Thymus (tissue), 11 donors: ENCODE results near the gene F5. TPM values are rescaled to one million over a fixed set of nuclear protein-coding genes. Genes with fewer than 3 reads are reported as not detected.

Experiments
- DNase-seq, 9 donors: peaks; one replicate each; pipeline ENCODE4 v3.0.0-alpha.2; 2013; ENCODE audit warnings: low spot score in 9 of 9, low read depth in 6 of 9, missing footprints in 1 of 9
- H3K27ac ChIP-seq, 2 donors: one replicate each; pipeline ENCODE4 v1.5.1; 2013; ENCODE audit warnings: control low read depth in 1 of 2, low read depth in 1 of 2, low read length in 1 of 2, mild to moderate bottlenecking in 1 of 2, moderate library complexity in 1 of 2
- H3K27me3 ChIP-seq, 2 donors: one replicate each; pipeline ENCODE4 v1.5.1; 2013; ENCODE audit warnings: low read length in 1 of 2; ENCODE audit not compliant: control insufficient read depth in 2 of 2, insufficient read depth in 1 of 2
- H3K36me3 ChIP-seq, 2 donors: one replicate each; pipeline ENCODE4 v1.5.1; 2013; ENCODE audit warnings: low read length in 1 of 2, mild to moderate bottlenecking in 1 of 2, moderate library complexity in 1 of 2; ENCODE audit not compliant: control insufficient read depth in 2 of 2, insufficient read depth in 2 of 2
- H3K4me1 ChIP-seq, 2 donors: one replicate each; pipeline ENCODE4 v1.5.1; 2013; ENCODE audit warnings: low read length in 2 of 2; ENCODE audit not compliant: control insufficient read depth in 2 of 2, insufficient read depth in 2 of 2
- H3K4me3 ChIP-seq, 2 donors: one replicate each; pipeline ENCODE4 v1.5.1; 2013; ENCODE audit warnings: low read length in 2 of 2, control low read depth in 1 of 2, mild to moderate bottlenecking in 1 of 2
- H3K9me3 ChIP-seq, 2 donors: one replicate each; pipeline ENCODE4 v1.5.1; 2013; ENCODE audit warnings: low read length in 1 of 2, mild to moderate bottlenecking in 1 of 2; ENCODE audit not compliant: control insufficient read depth in 2 of 2, insufficient read depth in 1 of 2
- WGBS: extraction: QIAGEN DNeasy Blood & Tissue Kit; methylation state at CpG from one replicate; pipeline ENCODE4 v1.1.7; 2013; 5-methylcytosine and 5-hydroxymethylcytosine counted together
- polyA plus RNA-seq: library from polyadenylated mRNA; stranded (reverse); fragments of 200-250 nt; gene quantifications from one replicate; pipeline ENCODE4 v1.2.3, GENCODE V29; 2013
- total RNA-seq: library from RNA; stranded (reverse); fragments of 120-200 nt; gene quantifications from one replicate; pipeline ENCODE4 v1.2.4, GENCODE V29; 2013
- donor health status: healthy.

F5 gene
- total and polyA plus RNA-seq, 2 donors = 0.85 to 4.1 TPM

DNA sequence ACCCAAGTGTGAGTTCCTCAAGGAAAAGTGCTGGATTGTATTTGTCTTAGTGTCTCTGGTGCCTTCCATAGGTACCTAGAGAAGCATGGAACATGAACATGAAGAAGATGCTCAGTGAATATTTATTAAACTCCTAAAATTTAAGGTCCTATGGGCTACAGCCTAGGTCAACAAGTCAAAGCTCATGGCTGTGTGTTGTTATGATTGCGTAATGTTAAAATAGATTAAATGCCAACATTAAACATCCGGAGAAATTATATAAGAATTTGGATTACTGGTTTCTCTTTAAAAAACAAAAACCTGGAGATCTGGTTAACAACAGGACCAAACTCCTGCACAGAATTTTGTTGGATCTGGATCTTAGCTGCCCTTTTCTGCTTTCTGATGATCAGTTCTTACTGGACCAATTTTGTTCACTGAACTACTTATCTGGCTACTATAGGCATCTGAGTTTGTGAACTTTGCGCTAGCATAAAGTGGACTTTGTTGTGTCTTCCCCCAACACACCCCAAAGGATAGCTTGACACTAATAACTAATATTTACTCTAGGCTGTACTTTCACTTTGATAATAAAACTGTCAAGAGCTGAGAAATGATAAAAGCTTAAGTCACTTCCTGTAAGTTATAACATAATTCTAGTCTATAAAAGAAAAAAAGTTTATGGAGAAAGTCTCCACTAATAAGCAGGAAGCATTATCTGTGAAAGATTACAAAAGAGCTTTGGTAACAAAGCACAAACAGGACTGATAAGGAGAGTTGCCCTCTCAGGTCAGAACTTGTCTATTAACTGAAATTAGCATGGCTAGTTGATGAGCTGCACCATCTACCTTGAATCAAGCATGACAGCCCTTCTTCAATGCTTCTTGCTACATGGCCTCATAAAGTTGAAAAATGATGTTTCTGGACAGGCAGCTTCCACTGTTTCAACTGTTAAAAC is 20.7 kb downstream of the F5 start:
- no peaks in the 10 kb centered on the region for H3K4me1 ChIP-seq
- H3K4me3 ChIP-seq = no peak overlapping the region
- no peak overlapping the region for H3K27ac ChIP-seq
- H3K36me3 ChIP-seq = no peaks in the 10 kb centered on the region
- H3K27me3 ChIP-seq = no peaks in the 10 kb centered on the region
- H3K9me3 ChIP-seq = no peaks in the 10 kb centered on the region
- WGBS = 93% methylated on average over 3 of the region's 3 CpGs
- DNase-seq = no peak

GRCh38 chr1:169563650-169564049 is 22.6 kb downstream of the F5 start:
- no peak overlapping the region for H3K27ac ChIP-seq
- H3K36me3 ChIP-seq = no peaks in the 10 kb centered on the region
- H3K4me3 ChIP-seq = no peak overlapping the region
- H3K27me3 ChIP-seq = no peaks in the 10 kb centered on the region
- DNase-seq = no peak
- H3K4me1 ChIP-seq = no peaks in the 10 kb centered on the region
- no peaks in the 10 kb centered on the region for H3K9me3 ChIP-seq

- no peak overlapping the region for H3K27ac ChIP-seq
- no peak overlapping the region for H3K4me3 ChIP-seq
- 94% methylated on average over 1 of the region's 1 CpG for WGBS
- no peaks in the 10 kb centered on the region for H3K27me3 ChIP-seq
- H3K4me1 ChIP-seq = no peaks in the 10 kb centered on the region
- H3K9me3 ChIP-seq = no peaks in the 10 kb centered on the region
- DNase-seq = no peak
- H3K36me3 ChIP-seq = no peaks in the 10 kb centered on the region
Observed at GRCh38 chr1:169563019-169563615, 23.2 kb downstream of the F5 start.

DNA sequence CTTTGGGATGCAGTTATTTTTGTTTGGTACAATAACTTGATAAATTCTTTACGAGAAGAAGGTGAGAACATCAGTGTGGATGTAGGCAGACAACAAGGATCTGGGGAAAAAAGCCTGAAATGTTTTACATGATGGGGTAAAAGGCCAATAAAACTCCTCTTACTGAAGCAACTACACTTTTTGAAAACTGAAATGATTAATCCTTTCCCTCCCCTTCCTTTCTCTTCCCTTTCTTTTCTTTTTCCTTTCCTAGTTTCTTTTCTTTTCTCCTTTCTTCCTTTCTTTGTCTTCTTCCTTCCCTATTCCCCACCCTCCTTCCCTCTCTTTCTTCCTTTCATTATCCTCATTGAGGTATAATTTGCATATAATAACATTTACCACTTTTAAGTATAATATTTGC is 24.6 kb downstream of the F5 start:
- Histone ChIP-seq H3K4me1 (no peaks in the 10 kb centered on the region), H3K27me3 (no peaks in the 10 kb centered on the region), H3K4me3 (no peak overlapping the region), H3K36me3 (no peaks in the 10 kb centered on the region), H3K27ac (no peak overlapping the region), H3K9me3 (no peaks in the 10 kb centered on the region)
- no peak for DNase-seq
- WGBS = 98% methylated on average over 1 of the region's 1 CpG

GRCh38 chr1:169557131-169557530 is 29.1 kb downstream of the F5 start:
- H3K4me1 ChIP-seq = no peaks in the 10 kb centered on the region
- WGBS = 96% methylated on average over 5 of the region's 5 CpGs
- no peak for DNase-seq
- H3K9me3 ChIP-seq = no peaks in the 10 kb centered on the region
- H3K27ac ChIP-seq = no peak overlapping the region
- H3K36me3 ChIP-seq = no peaks in the 10 kb centered on the region
- no peaks in the 10 kb centered on the region for H3K27me3 ChIP-seq
- no peak overlapping the region for H3K4me3 ChIP-seq

DNA sequence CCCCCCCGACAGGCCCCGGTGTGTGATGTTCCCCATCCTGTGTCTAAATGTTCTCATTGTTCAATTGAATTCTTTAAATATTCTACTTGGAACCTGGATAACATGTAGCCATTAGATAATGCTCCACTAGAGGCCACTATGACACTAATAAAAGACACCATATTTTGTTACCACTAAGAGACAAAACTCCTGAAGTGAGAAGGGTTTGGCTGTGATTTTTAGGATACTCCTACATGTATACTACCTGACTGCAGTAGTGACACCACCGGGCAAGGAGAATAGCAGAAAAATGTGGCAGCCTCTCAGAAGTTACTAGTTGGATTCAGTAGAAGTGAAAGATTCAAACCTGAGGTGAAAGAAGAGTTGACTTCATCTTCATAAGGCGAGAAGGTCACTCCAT is 36.0 kb downstream of the F5 start:
- Histone ChIP-seq H3K4me1 (no peaks in the 10 kb centered on the region), H3K4me3 (no peak overlapping the region), H3K9me3 (no peaks in the 10 kb centered on the region), H3K27ac (no peak overlapping the region), H3K36me3 (no peaks in the 10 kb centered on the region), H3K27me3 (no peaks in the 10 kb centered on the region)
- 37% methylated on average over 4 of the region's 4 CpGs for WGBS
- peak in 5 of 9 donors; percentile 18 to 65 (median 27) for DNase-seq

DNA sequence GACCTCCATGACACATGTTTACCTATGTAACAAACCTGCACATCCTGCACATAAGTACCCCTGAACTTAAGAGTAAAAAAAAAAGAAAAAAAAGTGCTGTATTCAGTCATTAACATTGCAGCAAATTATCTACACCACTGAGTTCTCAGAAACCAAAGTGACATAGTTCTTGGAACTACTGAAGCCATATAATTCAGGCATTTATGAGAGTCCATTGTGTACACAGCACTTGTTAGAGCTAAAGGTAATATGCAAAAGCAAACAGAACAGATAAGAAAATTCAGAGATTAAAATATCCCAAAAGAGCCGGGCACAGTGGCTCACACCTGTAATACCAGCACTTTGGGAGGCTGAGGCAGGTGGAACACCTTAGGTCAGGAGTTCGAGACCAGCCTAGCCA is 38.0 kb downstream of the F5 start:
- Histone ChIP-seq H3K9me3 (no peaks in the 10 kb centered on the region), H3K36me3 (no peaks in the 10 kb centered on the region), H3K27me3 (no peaks in the 10 kb centered on the region), H3K27ac (no peak overlapping the region), H3K4me1 (no peaks in the 10 kb centered on the region), H3K4me3 (no peak overlapping the region)
- 66% methylated on average over 2 of the region's 2 CpGs for WGBS
- DNase-seq = no peak

DNA sequence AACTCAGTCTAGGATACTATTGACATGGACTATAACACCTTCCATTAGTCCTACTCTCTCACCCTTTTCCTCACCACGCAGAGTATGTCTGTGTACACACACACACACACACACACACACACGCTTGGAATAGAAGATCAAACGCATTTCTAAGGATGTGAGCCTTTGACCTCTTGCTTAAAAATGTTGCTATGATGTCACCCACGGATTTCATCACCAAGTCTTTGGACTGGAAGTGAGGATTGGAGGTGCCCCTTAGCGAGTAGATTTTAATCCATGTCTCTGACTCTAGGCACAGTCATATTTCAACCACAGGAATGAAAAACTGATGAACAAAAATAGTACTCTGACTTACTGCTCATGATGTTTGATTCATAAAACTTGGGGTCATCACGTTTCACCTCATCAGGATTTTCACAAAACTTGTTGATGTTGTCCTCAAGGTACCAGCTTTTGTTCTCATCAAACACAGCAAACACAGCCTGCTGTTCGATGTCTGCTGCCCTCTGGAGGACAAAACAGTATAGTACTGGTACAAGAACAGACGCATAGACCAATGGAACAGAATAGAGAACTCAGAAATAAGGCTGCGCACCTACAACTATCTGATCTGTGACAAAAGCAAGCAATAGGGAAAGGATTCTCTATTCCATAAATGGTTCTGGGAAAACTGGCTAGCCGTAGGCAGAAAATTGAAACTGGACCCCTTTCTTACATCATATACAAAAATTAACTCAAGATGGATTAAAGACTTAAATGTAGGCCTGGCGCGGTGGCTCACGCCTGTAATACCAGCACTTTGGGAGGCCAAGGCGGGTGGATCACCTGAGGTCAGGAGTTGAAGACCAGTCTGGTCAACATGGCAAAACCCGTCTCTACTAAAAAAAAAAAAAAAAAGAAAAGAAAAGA is 39.9 kb downstream of the F5 start:
- Histone ChIP-seq H3K4me3 (no peak overlapping the region), H3K36me3 (no peaks in the 10 kb centered on the region), H3K9me3 (no peaks in the 10 kb centered on the region), H3K27me3 (no peaks in the 10 kb centered on the region), H3K4me1 (no peaks in the 10 kb centered on the region), H3K27ac (no peak overlapping the region)
- DNase-seq = peak; percentile 54 to 88 (median 72)
- WGBS = 69% methylated on average over 15 of the region's 15 CpGs

DNA sequence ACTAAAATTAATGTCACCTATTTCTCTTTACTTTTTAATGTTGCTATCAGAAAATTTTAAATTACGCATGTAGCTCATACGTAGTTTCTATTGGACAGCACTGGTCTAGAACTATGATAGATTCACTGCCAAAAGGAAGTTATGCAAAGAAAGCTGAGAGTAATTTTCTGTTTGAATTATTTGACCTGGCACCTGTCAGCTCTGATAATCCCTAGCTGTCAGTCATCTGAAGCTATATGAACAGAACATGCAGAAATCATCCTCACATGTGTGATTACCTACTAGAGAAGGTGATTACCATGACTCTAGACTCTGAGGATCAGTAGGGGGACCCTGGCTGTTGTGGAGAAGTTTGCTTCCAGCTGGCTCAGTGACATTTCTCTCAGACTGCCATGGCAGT is 40.8 kb downstream of the F5 start:
- WGBS = over 99% methylated on average over 2 of the region's 2 CpGs
- H3K27ac ChIP-seq = no peak overlapping the region
- H3K4me3 ChIP-seq = no peak overlapping the region
- DNase-seq = no peak
- no peaks in the 10 kb centered on the region for H3K36me3 ChIP-seq
- H3K9me3 ChIP-seq = no peaks in the 10 kb centered on the region
- H3K27me3 ChIP-seq = no peaks in the 10 kb centered on the region
- H3K4me1 ChIP-seq = no peaks in the 10 kb centered on the region
